Naive thymus-derived CD4-positive, alpha-beta T cell (primary cell): ENCODE data around the gene ENTPD1. TPM values are rescaled to one million over a fixed set of nuclear protein-coding genes. Genes with fewer than 3 reads are reported as not detected.

Experiments
- ATAC-seq: fragments of 150-1000 bp; cut with Tn5 transposase; 2 replicates; pipeline ENCODE4 v1.10.0; 2021; ENCODE audit warnings: mild to moderate bottlenecking, moderate library complexity
- CTCF ChIA-PET: fragments of 350-600 bp; sonication (Branson Sonifier 250); formaldehyde crosslinking; loops from one replicate; lab custom pipeline; 2021; ENCODE audit warnings: antibody characterized with exemption; lab: Charles Lee
- POLR2A ChIA-PET: fragments of 350-600 bp; sonication (Branson Sonifier 250); formaldehyde crosslinking; loops from one replicate; lab custom pipeline; 2021; ENCODE audit warnings: antibody characterized with exemption, inconsistent platforms; lab: Charles Lee
- DNase-seq, 9 donors: peaks; one replicate each; pipeline versions ENCODE4 v3.0.0 to v3.0.0-alpha.2; 2020 to 2022; ENCODE audit warnings: mixed read lengths in 1 of 9
- H3K27ac ChIP-seq: one replicate; pipeline ENCODE4 v1.7.0; 2013; ENCODE audit warnings: mild to moderate bottlenecking, low read depth, low read length, moderate library complexity
- H3K27me3 ChIP-seq, 2 donors: one replicate each; pipeline ENCODE4 v1.7.0; 2013; ENCODE audit warnings: low read length in 2 of 2, mild to moderate bottlenecking in 2 of 2, moderate library complexity in 2 of 2; ENCODE audit not compliant: control insufficient read depth in 2 of 2, insufficient read depth in 2 of 2
- H3K36me3 ChIP-seq, 3 experiments: 1 replicate in 2 of 3; 2 replicates in 1 of 3; pipeline ENCODE4 v1.7.0; 2013; ENCODE audit warnings: low read length in 3 of 3, mild to moderate bottlenecking in 3 of 3, moderate library complexity in 1 of 3; ENCODE audit not compliant: insufficient read depth in 3 of 3, control insufficient read depth in 2 of 3
- H3K4me1 ChIP-seq, 2 donors: one replicate each; pipeline ENCODE4 v1.7.0; 2013; ENCODE audit warnings: low read length in 2 of 2, mild to moderate bottlenecking in 2 of 2, moderate library complexity in 1 of 2; ENCODE audit not compliant: control insufficient read depth in 2 of 2, insufficient read depth in 2 of 2
- H3K4me3 ChIP-seq: 2 replicates; pipeline ENCODE4 v1.7.0; 2013; ENCODE audit warnings: mild to moderate bottlenecking, low read length
- H3K9me3 ChIP-seq, 3 experiments: 1 replicate in 2 of 3; 2 replicates in 1 of 3; pipeline ENCODE4 v1.7.0; 2013; ENCODE audit warnings: low read length in 3 of 3; ENCODE audit not compliant: control insufficient read depth in 2 of 3
- H3K27ac Mint-ChIP-seq, 9 donors: one replicate each; pipeline ENCODE4 v1.8.0; 2020 to 2022; ENCODE audit warnings: mixed read lengths in 9 of 9, mild to moderate bottlenecking in 8 of 9, moderate library complexity in 5 of 9, inconsistent platforms in 2 of 9
- H3K27me3 Mint-ChIP-seq, 5 donors: one replicate each; pipeline ENCODE4 v1.8.0; 2021 to 2022; ENCODE audit warnings: mixed read lengths in 5 of 5, mild to moderate bottlenecking in 1 of 5
- H3K36me3 Mint-ChIP-seq, 5 donors: one replicate each; pipeline ENCODE4 v1.8.0; 2020 to 2022; ENCODE audit warnings: mixed read lengths in 5 of 5, mild to moderate bottlenecking in 3 of 5, inconsistent platforms in 1 of 5
- H3K4me1 Mint-ChIP-seq, 7 donors: one replicate each; pipeline ENCODE4 v1.8.0; 2020 to 2022; ENCODE audit warnings: mixed read lengths in 7 of 7, mild to moderate bottlenecking in 3 of 7, inconsistent platforms in 1 of 7
- H3K4me3 Mint-ChIP-seq, 10 donors: one replicate each; pipeline ENCODE4 v1.8.0; 2020 to 2022; ENCODE audit warnings: mild to moderate bottlenecking in 10 of 10, mixed read lengths in 10 of 10, moderate library complexity in 6 of 10, inconsistent platforms in 2 of 10
- H3K9me3 Mint-ChIP-seq, 11 donors: one replicate each; pipeline ENCODE4 v1.8.0; 2020 to 2022; ENCODE audit warnings: mixed read lengths in 11 of 11, mild to moderate bottlenecking in 4 of 11, inconsistent platforms in 1 of 11, moderate library complexity in 1 of 11
- intact Hi-C, 2 donors: fragments of 100-400 bp; cut with micrococcal nuclease; formaldehyde crosslinking; loops; one replicate each; pipeline ENCODE4 v1.15.1; 2023
- polyA plus RNA-seq, 2 donors: library from polyadenylated mRNA; unstranded; fragments of 300-500 nt; fragmentation: Illumina TruSeq; gene quantifications; one replicate each; pipeline ENCODE4 v1.2.3, GENCODE V29; 2021
- total RNA-seq, 6 experiments: library from RNA in 5 of 6; stranded (reverse) in 5 of 6; gene quantifications; 1 replicate in 5 of 6; 2 replicates in 1 of 6; pipeline ENCODE4 v1.2.3 and lab custom pipeline; 2021 to 2026

ENTPD1 gene
- total and polyA plus RNA-seq, 7 experiments from 2014 or later: 0.21 to 28.2 (median 1.2) TPM

DNA sequence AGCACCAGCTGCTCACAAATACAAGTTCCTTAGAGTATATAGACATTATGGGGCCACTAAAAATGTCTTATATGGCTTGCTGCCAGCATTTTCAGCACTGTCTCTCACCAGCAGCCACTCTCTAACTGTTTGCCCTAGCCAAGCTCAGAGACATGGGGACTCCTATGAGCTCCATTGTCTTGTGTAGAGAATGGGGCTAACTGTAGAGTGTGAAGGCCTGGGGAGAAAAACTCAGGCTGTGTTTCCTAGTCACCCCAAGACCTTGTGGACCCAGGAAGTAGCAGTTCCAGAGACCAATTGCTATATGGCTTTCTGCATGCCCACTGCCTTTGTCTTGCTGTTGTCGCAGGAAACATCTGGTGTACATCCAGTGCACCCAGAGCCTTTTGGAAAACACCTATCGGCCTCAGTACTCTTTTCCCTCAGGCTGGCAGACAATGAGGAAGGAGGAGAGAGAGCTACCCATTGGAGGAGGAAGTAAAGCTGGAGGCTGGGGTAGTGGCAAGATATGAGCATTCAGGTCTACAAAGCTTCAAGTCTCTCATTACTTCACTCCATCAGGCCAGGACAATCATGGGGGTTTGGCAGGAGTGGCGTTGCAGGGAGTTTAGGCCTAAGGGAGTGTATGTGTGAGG lies 28.4 kb downstream of the ENTPD1 start:
- H3K27ac ChIP-seq: no peak overlapping the region
- H3K4me1 ChIP-seq: no peaks in the 10 kb centered on the region
- ChIA-PET POLR2A (interaction anchor here (0.7 kb wide), 1 partner anchor 86 kb away, joined by 3 read pairs; no protein-coding TSS in a partner anchor), CTCF (interaction anchor here (0.6 kb wide), 1 partner anchor 90 kb away, joined by 3 read pairs; no protein-coding TSS in a partner anchor)
- H3K36me3 ChIP-seq: no peaks in the 10 kb centered on the region
- Mint-ChIP-seq H3K27me3 (peaks cover 8 to 24% (median 17%) of the 10 kb centered on the region in 5 donors), H3K27ac (peak overlapping the region in 1 of 9 donors; percentile 88), H3K9me3 (no peaks in the 10 kb centered on the region), H3K4me1 (peaks cover 0 to 55% (median 0%) of the 10 kb centered on the region in 7 donors), H3K4me3 (peak overlapping the region in 1 of 10 donors; percentile 2), H3K36me3 (peaks cover 0 to 18% (median 0%) of the 10 kb centered on the region in 5 donors)
- ATAC-seq: peak; percentile 44
- no peak for DNase-seq
- intact Hi-C loops: no loop called here
- no peak overlapping the region for H3K4me3 ChIP-seq
- H3K27me3 ChIP-seq: peaks cover 0 to 2% of the 10 kb centered on the region in 2 donors
- H3K9me3 ChIP-seq: no peaks in the 10 kb centered on the region

DNA sequence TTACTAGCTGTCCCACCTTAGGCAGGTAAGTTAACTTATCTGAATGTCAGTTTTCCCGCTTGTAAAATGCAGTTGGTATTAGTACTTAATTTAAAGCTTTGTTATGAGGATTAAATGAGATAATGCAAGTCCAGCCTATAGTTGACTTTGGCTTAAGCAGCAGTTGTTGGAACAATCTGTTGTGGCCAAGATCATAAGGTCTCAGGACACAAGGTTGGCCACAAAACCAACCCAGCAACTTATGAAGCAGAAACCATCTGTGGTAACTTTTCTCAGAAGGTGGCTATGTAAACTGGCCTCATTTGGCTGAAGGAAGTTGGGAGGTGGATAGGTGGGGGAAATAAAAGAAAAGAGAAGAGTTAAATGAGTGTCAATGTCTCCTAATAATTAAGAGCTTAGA lies 29.4 kb downstream of the ENTPD1 start:
- Mint-ChIP-seq H3K4me3 (peak overlapping the region in 1 of 10 donors; percentile 47), H3K4me1 (peaks cover 0 to 59% (median 0%) of the 10 kb centered on the region in 7 donors), H3K36me3 (peaks cover 0 to 21% (median 0%) of the 10 kb centered on the region in 5 donors), H3K27me3 (peaks cover 8 to 24% (median 16%) of the 10 kb centered on the region in 5 donors), H3K27ac (peak overlapping the region in 1 of 9 donors; percentile 80), H3K9me3 (no peaks in the 10 kb centered on the region)
- ChIA-PET POLR2A (no interaction called here), CTCF (no interaction called here)
- H3K36me3 ChIP-seq: no peaks in the 10 kb centered on the region
- ATAC-seq (no peak), DNase-seq (no peak)
- H3K27me3 ChIP-seq: no peaks in the 10 kb centered on the region
- H3K27ac ChIP-seq: no peak overlapping the region
- H3K4me1 ChIP-seq: no peaks in the 10 kb centered on the region
- H3K4me3 ChIP-seq: no peak overlapping the region
- H3K9me3 ChIP-seq: no peaks in the 10 kb centered on the region
- intact Hi-C loops: no loop called here

DNA sequence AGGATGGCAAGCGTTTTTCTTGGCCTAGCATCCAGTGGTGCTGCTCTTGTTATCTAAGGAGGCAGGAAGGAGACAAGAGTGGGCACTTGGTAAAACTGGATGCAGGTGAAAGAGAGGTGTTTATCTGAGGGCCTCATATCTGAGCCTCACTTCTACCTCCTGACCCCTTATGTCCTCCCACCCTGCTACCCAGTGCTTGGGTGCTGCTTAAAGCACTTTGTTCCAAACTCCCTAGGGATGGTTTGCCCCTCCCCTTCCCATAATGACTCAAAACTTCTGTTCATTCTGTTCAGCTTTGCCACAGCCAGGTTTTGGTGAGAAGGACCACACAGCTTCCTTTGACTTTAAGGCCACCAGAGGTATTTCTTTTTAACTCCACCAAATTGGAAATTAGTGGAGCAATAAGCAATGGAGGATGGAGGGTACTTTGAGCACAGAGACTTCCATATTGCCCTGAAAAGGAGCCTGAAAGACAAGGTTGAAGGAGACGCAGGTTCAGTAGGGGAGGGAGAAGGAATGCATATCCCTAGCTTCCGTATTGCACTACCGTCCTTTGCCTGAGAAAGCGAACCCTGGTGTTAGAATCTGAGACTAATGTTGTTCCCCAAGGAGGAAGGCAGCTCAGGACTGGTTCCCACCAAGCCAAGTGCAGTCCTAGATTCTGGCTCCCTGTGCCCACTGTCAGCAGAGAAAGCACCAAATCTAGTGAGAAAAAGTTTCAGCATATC lies 30.1 kb downstream of the ENTPD1 start:
- ATAC-seq (no peak), DNase-seq (no peak)
- Histone ChIP-seq H3K27ac (no peak overlapping the region), H3K4me1 (no peaks in the 10 kb centered on the region), H3K27me3 (no peaks in the 10 kb centered on the region), H3K9me3 (no peaks in the 10 kb centered on the region), H3K36me3 (no peaks in the 10 kb centered on the region), H3K4me3 (no peak overlapping the region)
- ChIA-PET CTCF (no interaction called here), POLR2A (no interaction called here)
- Mint-ChIP-seq H3K9me3 (no peaks in the 10 kb centered on the region), H3K4me3 (peak overlapping the region in 1 of 10 donors; percentile 47), H3K4me1 (peaks cover 0 to 66% (median 0%) of the 10 kb centered on the region in 7 donors), H3K27ac (peak overlapping the region in 1 of 9 donors; percentile 80), H3K27me3 (peaks cover under 1 to 18% (median 9%) of the 10 kb centered on the region in 5 donors), H3K36me3 (peaks cover 0 to 17% (median 0%) of the 10 kb centered on the region in 5 donors)
- intact Hi-C loops: loop anchor here in 1 of 2 donors (2.0 kb wide), 1 partner anchor 23 kb away; no protein-coding TSS in a partner anchor

DNA sequence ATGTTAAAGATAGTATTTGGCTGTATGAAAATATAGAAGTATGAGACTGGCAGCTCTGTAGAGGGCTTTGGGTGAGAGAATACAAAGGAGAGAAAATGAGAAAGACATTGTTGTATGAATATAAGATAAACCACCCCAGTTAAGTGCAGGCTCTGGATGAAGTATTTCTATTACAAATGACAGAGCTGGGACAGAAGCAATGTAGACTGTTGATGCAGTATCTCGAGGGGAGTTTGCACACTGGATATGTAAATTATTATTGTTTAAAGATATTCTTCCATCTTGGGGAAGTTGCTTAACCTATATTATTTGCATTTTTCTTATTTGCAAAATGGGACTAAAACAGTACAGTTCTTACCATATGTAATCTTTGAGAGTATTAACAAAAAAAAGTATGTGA lies 31.5 kb downstream of the ENTPD1 start:
- Histone ChIP-seq H3K9me3 (no peaks in the 10 kb centered on the region), H3K27ac (no peak overlapping the region), H3K4me3 (no peak overlapping the region), H3K27me3 (no peaks in the 10 kb centered on the region), H3K4me1 (no peaks in the 10 kb centered on the region), H3K36me3 (no peaks in the 10 kb centered on the region)
- intact Hi-C loops: loop anchor here in 1 of 2 donors (2.0 kb wide), 1 partner anchor 25 kb away; no protein-coding TSS in a partner anchor
- Mint-ChIP-seq H3K9me3 (no peaks in the 10 kb centered on the region), H3K27ac (peak overlapping the region in 1 of 9 donors; percentile 80), H3K4me3 (peak overlapping the region in 1 of 10 donors; percentile 4), H3K36me3 (peaks cover 0 to 18% (median 0%) of the 10 kb centered on the region in 5 donors), H3K4me1 (peaks cover 0 to 71% (median 0%) of the 10 kb centered on the region in 7 donors), H3K27me3 (peaks cover 0 to 22% (median 10%) of the 10 kb centered on the region in 5 donors)
- ChIA-PET CTCF (no interaction called here), POLR2A (no interaction called here)
- ATAC-seq: no peak
- no peak for DNase-seq

DNA sequence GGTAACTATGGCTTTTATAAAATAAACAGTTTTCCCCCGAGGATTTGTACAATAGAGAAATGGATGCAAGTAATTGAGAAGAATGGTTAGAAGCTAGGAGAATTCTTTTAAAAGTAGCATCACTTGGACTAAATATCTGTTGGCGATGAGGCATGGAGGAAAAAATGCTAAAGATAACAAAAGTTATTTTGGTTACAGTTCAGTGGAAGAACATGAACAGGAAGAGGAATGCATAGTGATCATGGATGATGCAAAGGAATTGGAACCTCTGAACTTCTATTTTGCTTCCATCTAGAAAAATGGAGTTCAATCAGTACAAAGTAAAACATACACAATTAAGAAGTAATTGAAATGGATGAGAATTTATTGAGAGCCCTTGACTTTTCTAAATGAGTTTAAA lies 32.9 kb downstream of the ENTPD1 start:
- Mint-ChIP-seq H3K36me3 (peaks cover 0 to 16% (median 0%) of the 10 kb centered on the region in 5 donors), H3K27me3 (peaks cover 0 to 17% (median 8%) of the 10 kb centered on the region in 5 donors), H3K4me1 (peaks cover 0 to 72% (median 0%) of the 10 kb centered on the region in 7 donors), H3K27ac (no peak overlapping the region), H3K4me3 (no peak overlapping the region), H3K9me3 (no peaks in the 10 kb centered on the region)
- POLR2A ChIA-PET: interaction anchor here (0.6 kb wide), 1 partner anchor 14 kb away, joined by 3 read pairs; no protein-coding TSS in a partner anchor
- ATAC-seq (no peak), DNase-seq (no peak)
- Histone ChIP-seq H3K27me3 (no peaks in the 10 kb centered on the region), H3K27ac (no peak overlapping the region), H3K4me3 (no peak overlapping the region), H3K36me3 (no peaks in the 10 kb centered on the region), H3K4me1 (no peaks in the 10 kb centered on the region), H3K9me3 (no peaks in the 10 kb centered on the region)
- CTCF ChIA-PET: no interaction called here
- intact Hi-C loops: no loop called here

DNA sequence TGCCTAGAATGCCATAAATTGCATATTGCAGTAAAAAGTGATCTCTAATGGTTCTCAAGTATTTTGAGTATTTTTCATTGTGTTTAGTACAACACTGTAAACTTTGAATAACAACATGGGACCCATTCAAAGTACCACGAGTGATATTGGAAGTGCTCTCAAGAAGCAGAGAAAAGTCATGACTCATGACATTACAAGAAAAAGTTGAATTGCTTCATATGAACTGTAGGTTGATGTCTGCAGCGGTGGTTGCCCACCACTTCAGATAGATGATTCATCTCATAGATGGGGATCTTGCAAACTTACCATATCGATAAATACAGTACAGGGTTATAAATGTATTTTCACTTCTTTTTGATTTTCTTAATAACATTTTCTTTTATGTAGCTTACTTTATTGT lies 33.9 kb downstream of the ENTPD1 start:
- H3K4me3 ChIP-seq: no peak overlapping the region
- intact Hi-C loops: loop anchor here in 1 of 2 donors (5.0 kb wide), 1 partner anchor 42 kb away; no protein-coding TSS in a partner anchor
- Mint-ChIP-seq H3K27me3 (peaks cover 0 to 12% (median 4%) of the 10 kb centered on the region in 5 donors), H3K27ac (peak overlapping the region in 1 of 9 donors; percentile 61), H3K4me3 (peak overlapping the region in 1 of 10 donors; percentile 16), H3K9me3 (no peaks in the 10 kb centered on the region), H3K4me1 (peaks cover 0 to 71% (median 0%) of the 10 kb centered on the region in 7 donors), H3K36me3 (peaks cover 0 to 16% (median 0%) of the 10 kb centered on the region in 5 donors)
- CTCF ChIA-PET: no interaction called here
- H3K4me1 ChIP-seq: no peaks in the 10 kb centered on the region
- no peak for DNase-seq
- H3K27ac ChIP-seq: no peak overlapping the region
- H3K9me3 ChIP-seq: no peaks in the 10 kb centered on the region
- peak; percentile 21 for ATAC-seq
- POLR2A ChIA-PET: no interaction called here
- H3K27me3 ChIP-seq: no peaks in the 10 kb centered on the region
- H3K36me3 ChIP-seq: no peaks in the 10 kb centered on the region
